GM18499 (cell line): Measurements from ENCODE around the gene CRTAC1.
"Not testable (repeated sequence)": the region's sequence is repeated elsewhere in the genome, so short reads cannot be mapped to it uniquely, and the experiment has no call there.

ENCODE experiments used
- ATAC-seq: cut with Tn5 transposase; IDR thresholded peaks from one replicate; pipeline ENCODE4 v1.9.1; 2021; ENCODE audit warnings: moderate number of reproducible peaks; ENCODE audit not compliant: insufficient read depth, unreplicated experiment

Gene CRTAC1

GRCh38 chr10:97849687-97850402, 180.6 kb downstream of the CRTAC1 start, which contains the start of gene GOLGA7B:
Gene GOLGA7B (plus strand): TSS chr10:97849843. CDS start chr10:97850304, 461 bp downstream.
- ATAC-seq: no peak

- ATAC-seq: no peak
Measured at GRCh38 chr10:97849103-97849686, 181.2 kb downstream of the CRTAC1 start.

GRCh38 chr10:97844678-97845077, 185.7 kb downstream of the CRTAC1 start:
- no peak for ATAC-seq

GRCh38 chr10:97843972-97844371, 186.4 kb downstream of the CRTAC1 start:
- not testable (repeated sequence) for ATAC-seq

- ATAC-seq: no peak
Measured at GRCh38 chr10:97843281-97843671, 187.1 kb downstream of the CRTAC1 start.

DNA sequence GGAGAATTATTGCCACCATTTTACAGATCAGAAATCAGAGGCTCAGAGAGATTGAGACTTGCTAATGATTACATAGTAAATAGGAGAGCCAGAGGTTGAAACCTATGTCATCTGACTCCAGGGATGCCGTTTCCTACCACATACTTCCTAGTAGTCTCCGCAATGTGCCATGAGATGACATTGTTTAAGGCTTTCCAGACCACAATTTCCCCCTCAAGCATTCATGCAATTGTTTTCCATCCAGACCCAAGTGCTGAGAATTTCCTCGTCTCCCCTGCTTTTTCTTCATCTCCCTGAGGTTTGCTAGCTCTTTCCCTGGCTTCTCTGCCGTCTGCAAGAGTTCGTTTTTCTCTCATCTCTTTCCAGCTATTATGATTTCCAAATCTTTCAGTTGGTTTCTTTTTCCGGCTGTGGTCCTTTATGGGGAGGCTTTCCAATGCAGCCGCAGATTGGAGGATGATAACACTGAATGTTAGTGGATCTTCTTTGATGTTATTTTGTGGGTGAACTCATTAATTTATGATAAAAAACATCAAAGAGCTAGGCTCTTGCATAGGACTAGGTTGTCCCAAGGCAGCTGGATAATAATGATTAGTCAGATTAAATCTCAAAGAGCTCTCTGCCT, 187.7 kb downstream of the CRTAC1 start:
- no peak for ATAC-seq

DNA sequence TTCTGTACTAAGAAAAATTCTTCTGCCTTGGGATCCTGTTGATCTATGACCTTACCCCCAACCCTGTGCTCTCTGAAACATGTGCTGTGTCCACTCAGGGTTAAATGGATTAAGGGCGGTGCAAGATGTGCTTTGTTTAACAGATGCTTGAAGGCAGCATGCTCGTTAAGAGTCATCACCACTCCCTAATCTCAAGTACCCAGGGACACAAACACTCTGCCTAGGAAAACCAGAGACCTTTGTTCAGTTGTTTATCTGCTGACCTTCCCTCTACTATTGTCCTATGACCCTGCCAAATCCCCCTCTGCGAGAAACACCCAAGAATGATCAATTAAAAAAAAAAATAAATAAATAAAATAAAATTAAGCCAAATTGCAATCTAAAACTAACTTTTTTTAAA, 188.3 kb downstream of the CRTAC1 start:
- not testable (repeated sequence) for ATAC-seq

GRCh38 chr10:97841166-97841565, 189.3 kb downstream of the CRTAC1 start:
- ATAC-seq: not testable (repeated sequence)

- no peak for ATAC-seq
Measured at GRCh38 chr10:97838091-97838490, 192.3 kb downstream of the CRTAC1 start.

GRCh38 chr10:97836446-97836845, 194.0 kb downstream of the CRTAC1 start:
- no peak for ATAC-seq

GRCh38 chr10:97831259-97831658, 199.2 kb downstream of the CRTAC1 start:
- no peak for ATAC-seq

DNA sequence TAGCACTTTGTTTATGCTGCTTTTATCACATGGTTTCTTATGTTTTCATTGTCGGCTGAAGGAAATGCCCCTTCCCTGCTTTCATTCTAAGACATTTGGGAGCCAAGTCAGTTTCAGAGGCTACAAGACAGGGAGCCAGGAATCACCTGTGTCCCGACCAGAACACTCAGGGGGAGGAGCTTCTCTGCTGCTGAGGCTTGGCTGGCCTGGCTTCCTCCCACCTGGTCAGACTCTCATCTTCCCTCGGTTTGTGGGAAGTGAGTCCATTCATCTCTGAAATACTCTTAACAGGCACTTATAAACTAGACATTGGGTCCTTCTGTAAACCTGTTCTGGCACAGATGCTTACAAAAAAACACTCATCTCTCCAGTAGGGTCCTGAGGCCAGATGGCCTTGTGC, 200.4 kb downstream of the CRTAC1 start:
- ATAC-seq: no peak

DNA sequence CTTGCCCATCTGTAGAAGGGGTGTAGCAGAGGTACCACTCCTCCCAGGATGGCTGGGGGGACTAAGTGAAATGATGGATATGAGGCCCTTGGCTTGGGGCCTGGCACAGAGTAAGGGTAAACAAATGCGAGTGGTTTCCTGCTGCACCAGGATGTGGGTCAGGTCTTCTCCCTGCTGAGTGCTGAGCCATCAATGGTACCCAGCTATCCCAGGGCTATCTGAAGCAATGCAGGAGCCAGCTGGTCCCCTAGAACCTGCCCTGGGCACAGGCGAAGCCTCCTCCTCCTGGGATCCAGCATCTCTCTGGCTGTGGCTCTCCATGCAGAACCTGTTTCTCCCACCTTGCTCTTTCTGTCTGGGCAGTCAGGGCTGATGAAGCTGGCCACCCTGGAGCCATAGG, 201.7 kb downstream of the CRTAC1 start:
- no peak for ATAC-seq

GRCh38 chr10:97827702-97828291, 202.6 kb downstream of the CRTAC1 start:
- no peak for ATAC-seq

GRCh38 chr10:97826892-97827291, 203.5 kb downstream of the CRTAC1 start:
- no peak for ATAC-seq

DNA sequence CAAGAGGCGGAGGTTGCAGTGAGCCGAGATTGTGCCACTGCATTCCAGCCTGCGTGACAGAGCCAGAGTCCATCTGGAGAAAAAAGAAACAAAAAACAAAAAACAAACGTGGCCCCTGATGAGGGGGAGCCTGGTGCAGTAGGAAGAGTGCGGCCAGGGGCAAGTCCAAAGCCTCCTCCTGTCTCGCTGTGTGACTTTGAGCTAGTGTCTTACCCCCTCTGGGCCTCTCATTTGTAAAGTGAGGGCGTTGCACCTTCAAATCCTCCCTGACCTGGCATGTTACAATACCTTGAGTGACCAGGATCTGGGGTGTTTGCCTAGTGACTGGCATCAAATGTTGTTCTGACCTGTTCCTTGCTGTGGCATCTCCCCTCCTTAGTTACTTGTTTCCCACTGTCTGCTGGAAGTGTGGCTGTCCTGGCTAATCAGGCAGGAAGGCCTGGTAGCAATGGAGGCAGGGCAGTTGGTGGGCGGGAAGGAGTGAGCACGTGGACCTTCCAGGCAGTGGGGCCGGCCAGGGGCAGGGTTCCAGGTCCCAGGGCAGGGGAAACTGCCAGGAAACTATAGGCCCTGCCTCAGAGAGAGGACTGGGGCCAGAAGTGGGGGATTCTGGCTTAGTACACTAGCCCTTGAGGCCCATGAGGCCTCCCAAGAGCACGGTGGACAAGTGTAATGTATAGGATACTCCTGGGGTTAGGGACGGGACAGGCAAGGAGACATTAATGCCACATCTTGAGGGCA, 205.2 kb downstream of the CRTAC1 start:
- no peak for ATAC-seq

DNA sequence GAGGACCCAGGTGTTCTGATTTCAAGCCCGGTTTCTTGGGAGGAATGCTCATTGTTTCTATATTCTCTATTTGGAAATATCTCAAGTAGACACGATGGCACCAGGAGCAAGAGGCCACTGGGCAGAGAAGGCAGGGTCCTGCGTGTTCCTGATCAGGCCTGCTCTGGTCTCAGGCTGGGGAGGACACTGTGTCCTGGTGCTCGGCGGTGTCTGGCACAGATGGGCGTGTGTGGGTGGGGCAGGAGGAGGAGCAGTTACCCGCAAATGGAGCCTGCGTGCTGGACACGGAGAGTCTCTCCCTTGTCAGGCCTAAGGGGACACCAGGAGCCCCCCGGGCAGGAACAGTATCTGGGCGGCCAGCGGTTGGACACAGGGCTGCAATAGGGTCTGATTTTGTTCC, 206.7 kb downstream of the CRTAC1 start:
- no peak for ATAC-seq

GRCh38 chr10:97822261-97822687, 208.1 kb downstream of the CRTAC1 start:
- ATAC-seq: no peak

DNA sequence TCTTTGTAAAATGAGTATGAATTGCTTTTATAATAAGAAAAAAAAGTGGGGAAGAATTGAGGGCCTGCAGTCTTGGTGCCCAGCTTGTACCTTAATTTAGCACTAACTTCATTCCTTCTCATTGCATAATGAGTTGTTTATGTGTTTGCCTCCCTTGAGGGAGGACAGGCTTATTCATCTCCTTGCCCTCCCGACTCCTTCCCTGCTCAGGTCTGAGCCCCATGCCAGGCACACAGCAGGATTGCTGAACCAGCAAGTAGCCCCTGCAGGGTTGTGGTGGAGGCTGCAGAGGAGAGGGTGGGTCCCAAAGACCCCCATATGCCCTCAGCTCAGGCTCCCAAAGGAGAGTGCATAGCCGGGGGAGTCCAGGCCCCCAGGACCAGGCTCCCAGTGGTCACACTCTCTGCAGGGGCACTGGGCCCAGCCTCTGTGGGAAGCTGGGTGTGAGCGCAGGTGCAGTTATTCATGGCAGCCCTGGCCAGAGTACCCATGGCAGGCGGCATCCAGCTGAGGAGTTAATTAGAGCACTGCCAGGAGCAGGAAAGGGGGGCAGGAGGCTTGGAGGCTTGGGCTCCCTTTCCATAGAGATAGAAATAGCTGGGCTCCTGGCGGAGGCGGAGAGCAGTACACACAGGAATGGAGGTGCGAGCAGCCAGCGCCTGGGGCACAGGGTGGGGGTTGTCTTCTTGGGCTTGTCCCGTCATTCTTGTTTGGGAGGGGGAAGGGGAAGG, 208.9 kb downstream of the CRTAC1 start:
- ATAC-seq: no peak
